ENCODE data around the gene CDC42BPA.
"Not testable (repeated sequence)": the region's sequence is repeated elsewhere in the genome, so short reads cannot be mapped to it uniquely, and the experiment has no call there.

Gene CDC42BPA

GRCh38 chr1:227066999-227067398 lies 251.3 kb downstream of the CDC42BPA start:
- DNase-seq (ENCODE audit: low spot score): no peak

- DNase-seq (ENCODE audit: low spot score): no peak
These were observed 253.0 kb downstream of the CDC42BPA start for GRCh38 chr1:227065311-227065710.

GRCh38 chr1:227062306-227062705 lies 256.0 kb downstream of the CDC42BPA start:
- DNase-seq (ENCODE audit: low spot score): no peak

- no peak for DNase-seq (ENCODE audit: low spot score)
These were observed 259.2 kb downstream of the CDC42BPA start for GRCh38 chr1:227059076-227059475.

GRCh38 chr1:227058321-227058751 lies 260.0 kb downstream of the CDC42BPA start:
- no peak for DNase-seq (ENCODE audit: low spot score)

GRCh38 chr1:227049253-227049652 lies 269.0 kb downstream of the CDC42BPA start:
- DNase-seq (ENCODE audit: low spot score): no peak

- no peak for DNase-seq (ENCODE audit: low spot score)
These were observed 274.5 kb downstream of the CDC42BPA start for GRCh38 chr1:227043755-227044154.

- DNase-seq (ENCODE audit: low spot score): no peak
These were observed 276.0 kb downstream of the CDC42BPA start for GRCh38 chr1:227042292-227042691.

GRCh38 chr1:227038401-227038800 lies 279.9 kb downstream of the CDC42BPA start:
- no peak for DNase-seq (ENCODE audit: low spot score)

GRCh38 chr1:227037121-227037520 lies 281.2 kb downstream of the CDC42BPA start:
- DNase-seq (ENCODE audit: low spot score): no peak

- DNase-seq (ENCODE audit: low spot score): no peak
These were observed 283.0 kb downstream of the CDC42BPA start for GRCh38 chr1:227035316-227035715.

GRCh38 chr1:227033880-227034279 lies 284.4 kb downstream of the CDC42BPA start:
- no peak for DNase-seq (ENCODE audit: low spot score)

GRCh38 chr1:227032396-227032795 lies 285.9 kb downstream of the CDC42BPA start:
- DNase-seq (ENCODE audit: low spot score): no peak

- DNase-seq (ENCODE audit: low spot score): no peak
These were observed 301.3 kb downstream of the CDC42BPA start for GRCh38 chr1:227016990-227017389.

GRCh38 chr1:227010645-227011044 lies 307.6 kb downstream of the CDC42BPA start:
- DNase-seq (ENCODE audit: low spot score): no peak

GRCh38 chr1:227009937-227010336 lies 308.4 kb downstream of the CDC42BPA start:
- no peak for DNase-seq (ENCODE audit: low spot score)

GRCh38 chr1:227006226-227006796 lies 312.0 kb downstream of the CDC42BPA start:
- no peak for DNase-seq (ENCODE audit: low spot score)

- no peak for DNase-seq (ENCODE audit: low spot score)
These were observed 313.5 kb downstream of the CDC42BPA start for GRCh38 chr1:227004796-227005195.

- no peak for DNase-seq (ENCODE audit: low spot score)
These were observed 315.1 kb downstream of the CDC42BPA start for GRCh38 chr1:227003165-227003564.

- no peak for DNase-seq (ENCODE audit: low spot score)
These were observed 315.7 kb downstream of the CDC42BPA start for GRCh38 chr1:227002531-227003049.

GRCh38 chr1:226999579-226999978 lies 318.7 kb downstream of the CDC42BPA start:
- not testable (repeated sequence) for DNase-seq (ENCODE audit: low spot score)

GRCh38 chr1:226995365-226996332 lies 322.6 kb downstream of the CDC42BPA start:
- no peak for DNase-seq (ENCODE audit: low spot score)
